Peyer's patch (tissue), 4 donors: ENCODE data around the gene TEX35.

Experiments used
- CTCF ChIP-seq, 6 experiments: fragments of 450-650 bp in 4 of 6; fragments of 200-600 bp in 2 of 6; sonication (generic) in 1 of 6; IDR thresholded peaks; one replicate each; pipeline ENCODE4 v1.5.1; 2017 to 2019; ENCODE audit warnings: antibody characterized with exemption in 6 of 6, mild to moderate bottlenecking in 3 of 6, moderate library complexity in 1 of 6
- POLR2A ChIP-seq, 2 donors: fragments of 450-650 bp; IDR thresholded peaks; one replicate each; pipeline ENCODE4 v1.5.1; 2017; ENCODE audit warnings: antibody characterized with exemption in 2 of 2, mild to moderate bottlenecking in 2 of 2, moderate library complexity in 2 of 2

- no peak for TF ChIP-seq CTCF (IDR thresholded peaks at IDR 0.05)
- no peak for TF ChIP-seq POLR2A (IDR thresholded peaks at IDR 0.05)
Observed at GRCh38 chr1:178563099-178563820, 50.4 kb downstream of the TEX35 start.
